Effector CD8-positive, alpha-beta T cell (primary cell): Measurements from ENCODE around the gene PDE4D.

Source experiments
- DNase-seq: peaks from one replicate; lab custom pipeline; 2025; lab: John Stamatoyannopoulos, UW

Gene PDE4D

GRCh38 chr5:59256331-59256730, 637.2 kb downstream of the PDE4D start:
- DNase-seq, result no peak

GRCh38 chr5:59254055-59254687, 639.4 kb downstream of the PDE4D start:
- no peak for DNase-seq

DNA sequence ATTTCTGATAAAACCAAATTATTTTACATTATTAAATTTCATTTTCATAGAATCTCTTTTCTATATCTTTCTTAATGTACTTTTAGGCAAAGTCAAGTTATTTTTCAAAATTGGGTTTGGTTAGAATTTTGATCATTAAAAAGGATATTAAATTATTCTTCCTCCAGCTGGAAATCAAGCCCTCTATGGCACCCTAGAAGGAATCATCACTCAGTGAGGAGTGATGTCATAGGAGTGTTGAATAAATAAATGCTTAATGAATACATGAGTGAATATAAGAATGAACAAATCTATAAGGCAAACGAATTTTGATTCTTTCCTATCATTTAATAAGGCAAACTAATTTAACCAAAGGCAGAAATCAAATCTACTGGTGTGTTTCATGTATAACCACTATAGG, 639.9 kb downstream of the PDE4D start:
- DNase-seq, result no peak

GRCh38 chr5:59251627-59252026, 641.9 kb downstream of the PDE4D start:
- no peak for DNase-seq

GRCh38 chr5:59249726-59250125, 643.8 kb downstream of the PDE4D start:
- no peak for DNase-seq

DNA sequence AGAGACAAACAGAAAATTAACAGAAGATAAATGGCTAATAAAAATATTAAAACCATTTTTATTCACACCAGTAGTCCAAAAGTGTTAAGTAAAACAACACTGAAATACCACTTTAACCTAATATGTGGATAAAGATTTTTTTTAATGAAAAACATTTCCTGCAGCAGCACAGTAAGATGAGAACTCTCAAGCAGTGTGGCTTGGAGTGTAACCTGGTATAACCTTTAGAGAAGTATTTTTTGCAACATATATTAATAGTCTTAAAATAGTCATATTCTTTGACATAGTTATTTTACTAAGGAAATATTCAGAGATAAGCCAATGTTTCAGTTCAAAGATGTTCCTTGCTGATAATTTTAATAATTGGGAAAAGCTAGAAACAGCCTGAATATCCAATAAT, 644.4 kb downstream of the PDE4D start:
- no peak for DNase-seq

DNA sequence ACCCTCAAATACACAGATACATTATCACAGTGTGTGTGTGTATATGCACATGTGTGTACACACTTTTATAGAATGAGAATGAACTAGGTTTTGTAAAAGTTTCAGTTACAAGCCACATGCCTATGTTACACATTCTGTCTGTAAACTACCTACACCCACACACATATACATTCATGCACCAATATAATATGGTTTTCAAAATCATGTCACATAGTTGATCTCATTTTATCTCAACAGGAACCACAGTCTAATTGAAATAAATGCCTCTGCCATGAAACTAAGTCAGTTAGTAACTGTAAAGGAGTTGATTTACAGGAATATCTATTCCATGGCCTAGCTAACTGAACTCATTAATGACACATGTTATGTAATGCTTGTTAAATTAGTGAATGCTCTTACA, 646.6 kb downstream of the PDE4D start:
- no peak for DNase-seq

GRCh38 chr5:59246145-59246869, 647.2 kb downstream of the PDE4D start:
- no peak for DNase-seq

DNA sequence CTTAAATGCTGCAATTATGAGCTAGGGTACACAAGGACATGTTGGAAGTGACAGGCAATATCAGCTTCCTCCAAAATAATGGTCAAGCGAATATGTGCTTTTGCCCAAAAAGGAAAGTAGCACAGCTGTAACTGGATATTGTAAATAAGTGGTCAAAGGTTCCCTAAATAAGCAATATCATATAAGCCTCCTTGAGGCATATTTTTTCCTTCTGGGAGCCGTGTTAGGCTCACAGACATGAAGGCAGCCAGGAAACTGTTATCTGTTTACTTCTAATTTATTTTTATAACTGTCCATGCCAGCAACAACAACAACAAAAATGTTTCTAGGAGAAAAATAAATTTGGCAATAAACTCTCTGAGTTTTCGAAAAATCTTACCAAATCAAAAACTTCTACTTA, 648.3 kb downstream of the PDE4D start:
- no peak for DNase-seq

- DNase-seq, result no peak
These were observed 652.0 kb downstream of the PDE4D start for GRCh38 chr5:59241552-59241951.

GRCh38 chr5:59241119-59241518, 652.4 kb downstream of the PDE4D start:
- DNase-seq, result no peak

DNA sequence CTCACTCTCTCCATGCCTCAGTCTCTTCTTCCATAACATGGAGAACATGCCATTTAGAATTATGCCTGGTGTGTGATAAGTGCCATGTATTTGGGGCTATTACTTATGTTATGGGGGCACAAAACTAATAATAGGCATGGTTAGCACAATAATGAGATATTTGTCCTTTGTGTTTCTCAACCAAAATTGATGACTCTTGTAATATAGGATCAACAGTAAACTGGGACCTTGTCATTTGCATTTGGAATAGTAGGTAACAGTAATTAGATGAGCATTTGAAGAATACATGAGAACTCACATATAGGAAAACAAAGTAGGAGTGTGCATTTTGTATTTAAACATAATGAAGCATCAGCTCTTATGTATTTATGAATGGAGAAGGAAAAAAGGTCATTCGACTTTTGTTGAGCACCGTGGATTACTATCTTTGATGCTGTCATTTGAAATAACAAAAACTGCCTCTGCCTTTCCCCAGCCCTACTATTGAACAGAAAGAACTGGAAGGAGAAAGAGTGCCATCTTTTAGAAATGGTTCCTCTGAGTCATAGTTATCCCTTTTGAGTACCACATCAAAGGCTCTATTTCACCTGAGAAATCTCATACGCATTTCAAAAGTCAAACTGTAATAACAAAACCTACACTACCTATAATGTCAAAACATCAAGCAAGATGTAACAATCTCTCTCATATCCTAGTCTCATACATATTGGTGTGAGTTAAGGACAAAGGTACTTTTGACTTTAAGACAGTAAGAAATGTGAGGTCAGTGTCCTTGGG, 655.2 kb downstream of the PDE4D start:
- no peak for DNase-seq

DNA sequence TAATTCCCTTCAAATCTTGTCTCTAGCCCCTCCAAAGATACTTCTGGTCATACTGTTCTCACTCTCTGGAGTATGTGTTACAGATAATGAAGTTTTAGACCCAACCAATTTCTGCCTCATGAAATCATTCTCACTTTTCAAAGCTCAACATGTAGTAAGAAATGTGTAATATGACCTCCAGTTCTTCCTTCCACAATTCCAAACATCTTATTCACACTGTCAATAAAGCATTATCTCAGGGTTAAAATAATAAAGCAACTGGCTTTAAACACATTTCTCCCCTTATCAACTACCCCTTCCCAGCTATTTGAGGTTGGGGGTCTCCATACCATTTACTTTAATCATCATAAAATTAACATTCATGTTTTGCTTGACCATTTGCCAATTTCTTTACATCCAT, 656.5 kb downstream of the PDE4D start:
- no peak for DNase-seq

GRCh38 chr5:59236448-59236847, 657.1 kb downstream of the PDE4D start:
- DNase-seq, result no peak

- DNase-seq, result no peak
These were observed 659.3 kb downstream of the PDE4D start for GRCh38 chr5:59234236-59234635.

DNA sequence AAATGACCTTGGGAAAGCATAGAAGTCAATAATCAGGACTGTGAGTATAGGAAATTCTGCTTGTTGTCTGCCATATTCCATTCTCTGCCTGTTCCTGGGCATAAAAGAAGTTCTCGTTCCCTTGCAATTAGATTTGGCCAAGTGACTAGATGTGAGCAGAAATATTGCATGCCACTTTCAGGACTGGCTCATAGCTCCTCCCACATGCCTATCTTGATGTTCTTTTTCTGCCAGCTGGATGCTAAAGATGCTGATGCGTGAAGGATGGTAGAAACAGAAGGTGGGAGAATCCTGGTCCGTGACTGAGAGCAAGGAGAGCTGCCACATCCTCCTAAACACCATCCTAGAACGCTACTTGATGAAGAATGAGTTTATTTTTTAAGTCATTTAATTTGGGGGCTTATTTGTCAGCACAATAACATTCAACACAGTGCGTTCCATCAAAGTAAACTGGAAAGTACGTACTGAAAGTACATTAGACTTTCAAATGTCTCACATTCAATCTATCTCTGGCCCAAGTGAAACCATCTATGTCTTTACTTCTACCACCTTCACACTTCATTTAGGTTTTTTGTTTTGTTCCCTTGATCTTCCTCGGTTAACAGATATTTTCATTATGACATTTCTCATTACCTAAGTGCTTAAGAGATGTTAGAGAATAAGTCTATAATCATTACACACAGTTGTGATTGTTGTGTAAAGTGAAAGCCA, 662.1 kb downstream of the PDE4D start:
- no peak for DNase-seq

DNA sequence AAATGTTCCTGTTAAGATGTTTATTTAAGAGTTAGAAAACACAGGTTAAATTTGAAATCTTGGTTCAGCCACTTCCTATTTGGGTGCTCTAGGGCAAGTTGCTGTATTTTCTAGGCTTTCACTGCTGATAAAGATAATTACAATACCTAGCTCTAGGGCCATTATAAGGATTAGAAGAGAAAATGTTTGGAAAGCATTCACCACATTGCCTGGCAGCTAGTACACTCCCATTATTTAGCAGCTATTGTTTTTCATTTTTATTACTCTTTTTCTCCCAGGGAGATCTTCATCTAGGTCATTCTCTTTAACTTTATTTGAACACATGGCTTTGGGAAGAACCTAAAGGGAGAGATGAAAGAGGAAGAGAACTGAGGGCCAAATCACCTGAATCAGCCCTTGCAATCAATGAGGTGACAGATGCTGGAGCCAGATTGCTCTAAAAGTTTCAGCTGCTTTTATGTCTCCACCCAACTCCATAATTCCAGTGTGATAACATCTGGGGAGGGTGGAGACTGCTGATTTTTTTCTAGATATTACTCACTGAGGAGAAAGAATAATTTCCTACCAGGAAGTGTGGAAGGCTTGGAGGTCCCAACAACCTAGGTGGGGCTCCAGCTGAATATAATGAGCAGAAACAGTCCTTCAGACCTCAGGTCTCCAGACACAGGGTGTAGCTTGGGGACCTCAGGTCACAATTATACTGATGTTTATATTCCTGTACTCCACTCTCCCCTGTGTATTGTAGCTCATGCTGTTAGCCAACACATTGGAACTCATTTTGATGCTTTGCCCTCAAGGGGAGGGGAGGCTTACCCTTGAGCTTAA, 670.6 kb downstream of the PDE4D start:
- DNase-seq, result no peak

- no peak for DNase-seq
These were observed 671.8 kb downstream of the PDE4D start for GRCh38 chr5:59221769-59222168.

- no peak for DNase-seq
These were observed 675.0 kb downstream of the PDE4D start for GRCh38 chr5:59218424-59219045.

- no peak for DNase-seq
These were observed 676.7 kb downstream of the PDE4D start for GRCh38 chr5:59216841-59217240.

DNA sequence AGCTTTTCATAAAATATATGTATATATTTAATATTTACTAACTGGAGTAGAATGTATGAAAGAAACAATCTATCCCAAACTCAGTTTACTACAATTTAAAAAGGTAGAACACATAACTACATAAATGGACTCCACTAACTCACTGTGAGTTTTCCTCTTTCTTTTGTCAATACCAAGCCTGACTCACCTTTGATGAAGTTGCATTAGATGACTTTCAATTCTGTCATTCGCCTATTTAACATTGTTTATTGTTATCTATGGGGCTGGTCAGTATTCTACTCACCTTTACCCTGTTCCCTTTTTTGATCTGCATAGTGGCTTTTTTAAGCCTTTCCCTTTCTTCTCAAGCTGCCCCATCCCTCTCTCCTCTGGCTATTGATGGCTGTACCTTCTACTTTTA, 680.9 kb downstream of the PDE4D start:
- DNase-seq, result no peak
